OCI-LY7 (cell line): ENCODE data around the gene SYNPO2L. TPM values are rescaled to one million over a fixed set of nuclear protein-coding genes. Genes with fewer than 3 reads are reported as not detected.
"Not testable (repeated sequence)": the region's sequence is repeated elsewhere in the genome, so short reads cannot be mapped to it uniquely, and the experiment has no call there.

Experiments used
- Bru-seq: library from RNA; stranded (reverse); fragments of 400-500 nt; gene quantifications from one replicate; lab custom pipeline; 2021; lab: Mats Ljungman, UMichigan
- BruChase-seq, 2 experiments: library from RNA; stranded (reverse); fragments of 400-500 nt; gene quantifications; one replicate each; lab custom pipeline; 2021; lab: Mats Ljungman, UMichigan
- BruUV-seq: library from RNA; stranded (reverse); fragments of 400-500 nt; replicated peaks from 2 replicates; lab custom pipeline; 2021; lab: Mats Ljungman, UMichigan
- CTCF ChIA-PET: fragments of 300-600 bp; sonication (Branson Sonifier 250); formaldehyde crosslinking; loops from one replicate; lab custom pipeline; 2022; ENCODE audit warnings: antibody characterized with exemption; ENCODE audit not compliant: unreplicated experiment; lab: Charles Lee
- POLR2A ChIA-PET: fragments of 300-600 bp; sonication (Branson Sonifier 250); formaldehyde crosslinking; loops from one replicate; lab custom pipeline; 2022; ENCODE audit warnings: antibody characterized with exemption; lab: Charles Lee
- DNase-seq: peaks from one replicate; pipeline ENCODE4 v3.0.0-alpha.2; 2015; ENCODE audit warnings: low spot score
- H2AFZ ChIP-seq: fragments of 200-600 bp; sonication (generic), shearing (Covaris generic); 2 replicates; pipeline ENCODE4 v1.6.1; 2014; ENCODE audit warnings: mild to moderate bottlenecking, antibody characterized with exemption, low read length, moderate library complexity
- H3K27ac ChIP-seq: fragments of 200-600 bp; sonication (generic); 2 replicates; pipeline ENCODE4 v1.5.1; 2014; ENCODE audit warnings: mixed run types, low read depth, mild to moderate bottlenecking, moderate library complexity, low read length, inconsistent platforms; ENCODE audit not compliant: poor library complexity, severe bottlenecking
- H3K36me3 ChIP-seq: fragments of 200-600 bp; sonication (generic); 2 replicates; pipeline ENCODE4 v1.6.1; 2014; ENCODE audit warnings: mild to moderate bottlenecking, antibody characterized with exemption, low read length, moderate library complexity, mixed read lengths; ENCODE audit not compliant: insufficient read depth
- H3K4me1 ChIP-seq: fragments of 200-600 bp; sonication (generic); 2 replicates; pipeline ENCODE4 v1.5.1; 2014; ENCODE audit warnings: mild to moderate bottlenecking, low read length; ENCODE audit not compliant: insufficient read depth, poor library complexity, severe bottlenecking
- H3K4me2 ChIP-seq: fragments of 200-600 bp; sonication (generic); 2 replicates; pipeline ENCODE4 v1.6.1; 2014; ENCODE audit warnings: mild to moderate bottlenecking, low read length
- H3K4me3 ChIP-seq: fragments of 200-600 bp; sonication (generic); 2 replicates; pipeline ENCODE4 v1.5.1; 2014; ENCODE audit warnings: mild to moderate bottlenecking, low read depth, low read length; ENCODE audit not compliant: poor library complexity, severe bottlenecking
- H3K79me2 ChIP-seq: fragments of 200-600 bp; sonication (generic); 2 replicates; pipeline ENCODE4 v1.6.1; 2016; ENCODE audit warnings: low read depth, mild to moderate bottlenecking, low read length, moderate library complexity, mixed read lengths; ENCODE audit not compliant: insufficient read depth
- H3K9me2 ChIP-seq: fragments of 200-600 bp; sonication (generic); 2 replicates; pipeline ENCODE4 v1.6.1; 2016; ENCODE audit warnings: mild to moderate bottlenecking, low read length, mixed read lengths; ENCODE audit not compliant: insufficient read depth
- H3K9me3 ChIP-seq: fragments of 200-600 bp; sonication (generic); 2 replicates; pipeline ENCODE4 v1.6.1; 2014; ENCODE audit warnings: mild to moderate bottlenecking, mixed run types, low read length, mixed read lengths
- H4K20me1 ChIP-seq: fragments of 200-600 bp; sonication (generic); 2 replicates; pipeline ENCODE4 v1.6.1; 2014; ENCODE audit warnings: mild to moderate bottlenecking, antibody characterized with exemption, low read length, moderate library complexity, mixed read lengths; ENCODE audit not compliant: insufficient read depth
- EZH2phosphoT487 ChIP-seq: fragments of 200-600 bp; sonication (generic); IDR thresholded peaks from 2 replicates; pipeline ENCODE4 v1.6.1; 2018; ENCODE audit warnings: low read depth, borderline replicate concordance, mild to moderate bottlenecking, mixed run types, antibody characterized with exemption, low read length, moderate library complexity, mixed read lengths
- intact Hi-C: fragments of 100-400 bp; cut with micrococcal nuclease; formaldehyde crosslinking; loops from one replicate; pipeline ENCODE4 v1.10.0; 2022; ENCODE audit not compliant: unreplicated experiment
- long read RNA-seq: library from polyadenylated mRNA; stranded (forward); transcript quantifications from one replicate; pipeline ENCODE4 v2.0.0, GENCODE V29; 2022
- total RNA-seq, 2 experiments: library from RNA; depleted of rRNA in 1 of 2; stranded (reverse); fragments of >200 nt in 1 of 2; shearing (Covaris generic) in 1 of 2; gene quantifications; 2 replicates each; pipeline ENCODE4 v1.2.3, GENCODE V29; 2014 to 2022
- TF ChIP-seq, protein P1 (sequence below): fragments of 200-600 bp; sonication (generic); conservative IDR thresholded peaks from 2 replicates; pipeline ENCODE4 v1.5.1; 2014; ENCODE audit warnings: mild to moderate bottlenecking, antibody characterized with exemption, low read length, moderate library complexity, mixed read lengths

Gene SYNPO2L, protein sequence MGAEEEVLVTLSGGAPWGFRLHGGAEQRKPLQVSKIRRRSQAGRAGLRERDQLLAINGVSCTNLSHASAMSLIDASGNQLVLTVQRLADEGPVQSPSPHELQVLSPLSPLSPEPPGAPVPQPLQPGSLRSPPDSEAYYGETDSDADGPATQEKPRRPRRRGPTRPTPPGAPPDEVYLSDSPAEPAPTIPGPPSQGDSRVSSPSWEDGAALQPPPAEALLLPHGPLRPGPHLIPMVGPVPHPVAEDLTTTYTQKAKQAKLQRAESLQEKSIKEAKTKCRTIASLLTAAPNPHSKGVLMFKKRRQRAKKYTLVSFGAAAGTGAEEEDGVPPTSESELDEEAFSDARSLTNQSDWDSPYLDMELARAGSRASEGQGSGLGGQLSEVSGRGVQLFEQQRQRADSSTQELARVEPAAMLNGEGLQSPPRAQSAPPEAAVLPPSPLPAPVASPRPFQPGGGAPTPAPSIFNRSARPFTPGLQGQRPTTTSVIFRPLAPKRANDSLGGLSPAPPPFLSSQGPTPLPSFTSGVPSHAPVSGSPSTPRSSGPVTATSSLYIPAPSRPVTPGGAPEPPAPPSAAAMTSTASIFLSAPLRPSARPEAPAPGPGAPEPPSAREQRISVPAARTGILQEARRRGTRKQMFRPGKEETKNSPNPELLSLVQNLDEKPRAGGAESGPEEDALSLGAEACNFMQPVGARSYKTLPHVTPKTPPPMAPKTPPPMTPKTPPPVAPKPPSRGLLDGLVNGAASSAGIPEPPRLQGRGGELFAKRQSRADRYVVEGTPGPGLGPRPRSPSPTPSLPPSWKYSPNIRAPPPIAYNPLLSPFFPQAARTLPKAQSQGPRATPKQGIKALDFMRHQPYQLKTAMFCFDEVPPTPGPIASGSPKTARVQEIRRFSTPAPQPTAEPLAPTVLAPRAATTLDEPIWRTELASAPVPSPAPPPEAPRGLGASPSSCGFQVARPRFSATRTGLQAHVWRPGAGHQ
- total RNA-seq (2014; rRNA removed; shearing (Covaris generic)) (not detected in 2 replicates), total RNA-seq (2022) (not detected in 2 replicates), Bru-seq, nascent RNA (percentile 16 among the genes with signal in this experiment), BruChase-seq, experiment 1, labeled RNA remaining after a 6-hour chase (percentile 9 among the genes with signal in this experiment), BruChase-seq, experiment 2, labeled RNA remaining after a 2-hour chase (not detected)
- long read RNA-seq, result 0 reads

DNA sequence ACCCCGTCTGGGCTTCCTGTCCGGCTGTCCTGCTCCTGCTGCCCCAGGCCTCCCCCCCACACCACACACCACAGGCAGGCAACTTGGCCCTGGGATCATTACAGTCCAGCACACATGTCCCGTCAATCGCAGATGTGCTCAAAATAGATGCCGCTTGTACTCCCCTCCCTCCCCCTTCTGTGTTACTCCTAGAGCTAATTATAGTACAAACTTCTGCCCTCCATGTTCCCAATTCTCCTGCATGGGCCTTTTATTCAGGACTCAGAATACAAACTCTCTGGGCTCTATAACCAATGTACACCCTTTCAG lies at the start of gene SYNPO2L:
Gene SYNPO2L, minus strand, starts transcription at position 40 of the 309 bp plus-strand sequence. CDS start 107 bp downstream, outside the sequence.
- no peak within 1 kb of the TSS for H3K27ac ChIP-seq
- no peaks in the 10 kb centered on the region for H3K36me3 ChIP-seq
- TF ChIP-seq, protein P1, sequence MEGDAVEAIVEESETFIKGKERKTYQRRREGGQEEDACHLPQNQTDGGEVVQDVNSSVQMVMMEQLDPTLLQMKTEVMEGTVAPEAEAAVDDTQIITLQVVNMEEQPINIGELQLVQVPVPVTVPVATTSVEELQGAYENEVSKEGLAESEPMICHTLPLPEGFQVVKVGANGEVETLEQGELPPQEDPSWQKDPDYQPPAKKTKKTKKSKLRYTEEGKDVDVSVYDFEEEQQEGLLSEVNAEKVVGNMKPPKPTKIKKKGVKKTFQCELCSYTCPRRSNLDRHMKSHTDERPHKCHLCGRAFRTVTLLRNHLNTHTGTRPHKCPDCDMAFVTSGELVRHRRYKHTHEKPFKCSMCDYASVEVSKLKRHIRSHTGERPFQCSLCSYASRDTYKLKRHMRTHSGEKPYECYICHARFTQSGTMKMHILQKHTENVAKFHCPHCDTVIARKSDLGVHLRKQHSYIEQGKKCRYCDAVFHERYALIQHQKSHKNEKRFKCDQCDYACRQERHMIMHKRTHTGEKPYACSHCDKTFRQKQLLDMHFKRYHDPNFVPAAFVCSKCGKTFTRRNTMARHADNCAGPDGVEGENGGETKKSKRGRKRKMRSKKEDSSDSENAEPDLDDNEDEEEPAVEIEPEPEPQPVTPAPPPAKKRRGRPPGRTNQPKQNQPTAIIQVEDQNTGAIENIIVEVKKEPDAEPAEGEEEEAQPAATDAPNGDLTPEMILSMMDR, result no peak
- no peak for TF ChIP-seq EZH2phosphoT487
- H3K4me3 ChIP-seq, result no peak within 1 kb of the TSS
- ChIA-PET CTCF (no interaction called here), POLR2A (no interaction called here)
- no TSS peak for BruUV-seq
- H3K9me2 ChIP-seq, result no peaks in the 10 kb centered on the region
- no peak within 1 kb of the TSS for H2AFZ ChIP-seq
- DNase-seq, result no peak
- no peaks in the 10 kb centered on the region for H3K9me3 ChIP-seq
- H3K4me2 ChIP-seq, result no peak within 1 kb of the TSS
- H3K79me2 ChIP-seq, result no peaks in the 10 kb centered on the region
- intact Hi-C loops, result no loop called here
- H3K4me1 ChIP-seq, result no peaks in the 10 kb centered on the region
- H4K20me1 ChIP-seq, result no peaks in the 10 kb centered on the region

DNA sequence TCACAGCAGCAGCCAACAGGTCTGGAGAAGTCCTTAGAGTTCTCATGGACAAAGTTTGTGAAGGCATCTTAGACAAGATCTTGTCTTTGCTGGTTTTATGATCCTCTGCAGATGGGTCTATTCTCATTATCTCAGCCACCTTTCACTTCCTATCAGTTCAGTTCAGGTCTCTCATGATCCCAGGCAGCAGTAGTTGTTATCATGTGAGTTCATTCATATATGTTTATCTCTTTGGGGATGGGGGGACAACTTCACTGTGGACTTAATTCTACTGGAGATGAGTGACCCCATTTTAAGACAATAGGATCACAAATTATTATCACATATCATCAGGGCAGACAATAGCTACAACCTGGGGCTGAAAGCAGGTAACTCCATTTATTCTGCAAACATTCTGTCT lies 48.1 kb upstream of the SYNPO2L start:
- H3K9me3 ChIP-seq, H4K20me1 ChIP-seq, H3K9me2 ChIP-seq, DNase-seq, H3K79me2 ChIP-seq, H3K36me3 ChIP-seq, POLR2A ChIA-PET, H3K4me3 ChIP-seq, H2AFZ ChIP-seq, H3K27ac ChIP-seq, H3K4me1 ChIP-seq, CTCF ChIA-PET, H3K4me2 ChIP-seq, intact Hi-C loops, BruUV-seq: not testable (repeated sequence)

DNA sequence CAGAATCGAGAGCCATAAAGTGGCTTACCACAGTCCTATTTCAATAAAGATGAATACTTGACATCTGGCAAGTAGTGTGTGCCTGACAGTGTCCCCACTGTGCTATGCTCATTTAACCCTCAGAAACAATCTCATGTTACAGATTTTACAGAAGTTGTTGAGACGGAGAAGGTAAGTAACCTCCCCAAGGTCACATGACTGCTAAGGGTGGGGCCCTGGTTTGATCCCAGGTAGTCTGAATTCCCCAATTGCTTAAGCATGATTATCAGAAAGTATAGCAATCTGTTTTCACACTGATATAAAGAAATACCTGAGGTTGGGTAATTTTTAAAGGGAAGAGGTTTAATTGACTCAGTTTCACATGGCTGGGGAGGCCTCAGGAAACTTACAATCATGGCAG lies 43.0 kb upstream of the SYNPO2L start:
- CTCF ChIA-PET, H3K27ac ChIP-seq, H3K9me2 ChIP-seq, H3K4me3 ChIP-seq, H3K4me1 ChIP-seq, DNase-seq, intact Hi-C loops, H3K9me3 ChIP-seq, H3K79me2 ChIP-seq, H3K36me3 ChIP-seq, H4K20me1 ChIP-seq, H2AFZ ChIP-seq, BruUV-seq, H3K4me2 ChIP-seq, POLR2A ChIA-PET: not testable (repeated sequence)

DNA sequence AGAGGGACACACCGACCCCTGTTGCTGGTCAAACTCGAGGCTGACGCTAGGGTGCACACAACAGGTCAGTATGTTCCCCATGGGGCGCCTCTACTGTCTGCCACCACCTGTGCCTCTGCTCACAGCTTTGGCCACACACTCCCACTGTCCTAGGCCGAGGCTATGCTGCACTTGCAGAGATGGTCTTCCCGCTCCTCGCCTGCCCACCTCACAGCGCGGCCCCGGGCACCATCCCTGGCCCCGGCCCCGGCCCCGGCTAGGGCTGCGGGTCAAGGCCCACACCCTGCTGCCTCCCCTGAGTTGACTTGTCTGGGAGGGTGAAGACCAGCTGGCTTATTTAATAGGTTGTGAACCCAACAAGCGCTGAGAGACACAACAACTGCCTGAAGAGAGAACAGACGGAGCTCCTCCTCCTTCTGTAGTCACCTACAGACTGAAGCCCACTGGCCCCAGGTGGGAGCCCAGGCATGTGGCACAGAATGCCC lies 41.9 kb upstream of the SYNPO2L start, which contains the start of gene AGAP5:
Gene AGAP5, minus strand, starts transcription at position 435 of the 485 bp plus-strand sequence. Its CDS starts 354 bp downstream, at position 81.
- H2AFZ ChIP-seq, result not testable (repeated sequence)

DNA sequence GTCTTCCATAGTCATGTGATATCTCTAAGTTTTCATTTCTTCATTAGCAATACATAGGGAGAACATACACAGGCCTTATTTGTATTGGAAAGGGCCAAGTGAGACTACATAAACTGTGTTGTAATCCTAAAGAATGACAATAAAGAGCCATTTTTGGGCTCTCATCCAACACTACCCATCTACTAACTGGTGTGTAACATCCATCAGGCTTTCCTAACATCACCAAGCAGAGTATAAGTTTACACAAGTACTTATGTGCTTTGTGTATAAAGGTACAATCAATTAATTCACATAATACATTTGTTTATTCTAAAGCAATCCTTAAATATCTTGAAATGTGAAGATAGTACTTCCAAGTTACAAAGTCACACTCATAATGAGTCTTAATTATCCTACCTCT lies 39.5 kb upstream of the SYNPO2L start:
- H3K9me3 ChIP-seq, POLR2A ChIA-PET, H3K4me1 ChIP-seq, DNase-seq, H3K4me3 ChIP-seq, H3K36me3 ChIP-seq, H2AFZ ChIP-seq, H3K79me2 ChIP-seq, H3K4me2 ChIP-seq, CTCF ChIA-PET, H3K27ac ChIP-seq, intact Hi-C loops, H4K20me1 ChIP-seq, BruUV-seq, H3K9me2 ChIP-seq: not testable (repeated sequence)

More for the DNA sequence above, 41.9 kb upstream of the SYNPO2L start, which contains the start of gene AGAP5:
- H4K20me1 ChIP-seq, H3K36me3 ChIP-seq, POLR2A ChIA-PET, intact Hi-C loops, H3K4me1 ChIP-seq, H3K4me3 ChIP-seq, H3K9me3 ChIP-seq, H3K79me2 ChIP-seq, H3K4me2 ChIP-seq, DNase-seq, BruUV-seq, H3K9me2 ChIP-seq, H3K27ac ChIP-seq, CTCF ChIA-PET: not testable (repeated sequence)
